HL-60 (cell line): ENCODE results near the gene NR3C2.

Experiments
- DNase-seq, 2 experiments: peaks; one replicate each; pipeline ENCODE4 v3.0.0-alpha.2; 2010 to 2020; ENCODE audit warnings: low read depth in 1 of 2, low spot score in 1 of 2
- H3K27ac ChIP-seq: fragments of 250-450 bp; sonication (Bioruptor Pico); replicated peaks from 2 replicates; pipeline ENCODE4 v1.5.1; 2020; ENCODE audit warnings: mild to moderate bottlenecking, moderate library complexity
- H3K27me3 ChIP-seq: fragments of 250-450 bp; sonication (Bioruptor Pico); 2 replicates; pipeline ENCODE4 v1.5.1; 2021; ENCODE audit warnings: mild to moderate bottlenecking, moderate library complexity; ENCODE audit not compliant: insufficient read depth, poor library complexity, severe bottlenecking
- H3K4me3 ChIP-seq: replicated peaks from 2 replicates; pipeline ENCODE4 v1.5.1; 2011; ENCODE audit warnings: mild to moderate bottlenecking, control low read depth, low read length; ENCODE audit not compliant: insufficient read depth
- CTCF ChIP-seq: IDR thresholded peaks from one replicate; pipeline ENCODE4 v1.5.1; 2011; ENCODE audit warnings: low read length, control low read depth, inconsistent platforms; ENCODE audit not compliant: insufficient read depth
- GABPA ChIP-seq: IDR thresholded peaks from 2 replicates; pipeline ENCODE4 v1.6.1; 2012; ENCODE audit warnings: low read depth
- POLR2AphosphoS5 ChIP-seq: IDR thresholded peaks from 2 replicates; pipeline ENCODE4 v1.6.1; 2012; ENCODE audit warnings: low read depth
- REST ChIP-seq: IDR thresholded peaks from 2 replicates; pipeline ENCODE4 v1.6.1; 2012; ENCODE audit warnings: low read depth; ENCODE audit not compliant: insufficient replicate concordance
- SPI1 ChIP-seq: IDR thresholded peaks from 2 replicates; pipeline ENCODE4 v1.6.1; 2012; ENCODE audit warnings: low read depth, mild to moderate bottlenecking, borderline replicate concordance

Gene NR3C2

GRCh38 chr4:148054275-148054674, 387.9 kb downstream of the NR3C2 start:
- H3K4me3 ChIP-seq = no peak overlapping the region
- TF ChIP-seq GABPA = no peak
- no peak for TF ChIP-seq POLR2AphosphoS5
- TF ChIP-seq CTCF = no peak
- TF ChIP-seq SPI1 = no peak
- no peak for TF ChIP-seq REST
- peak in 1 of 2 experiments; percentile 15 for DNase-seq
- no peak overlapping the region for H3K27ac ChIP-seq
- H3K27me3 ChIP-seq = no peaks in the 10 kb centered on the region

GRCh38 chr4:148053298-148054003, 388.8 kb downstream of the NR3C2 start:
- Histone ChIP-seq H3K4me3 (no peak overlapping the region), H3K27ac (no peak overlapping the region), H3K27me3 (no peaks in the 10 kb centered on the region)
- no peak for DNase-seq
- no peak for TF ChIP-seq SPI1
- TF ChIP-seq CTCF = no peak
- TF ChIP-seq POLR2AphosphoS5 = no peak
- no peak for TF ChIP-seq GABPA
- TF ChIP-seq REST = no peak

GRCh38 chr4:148052448-148052847, 389.8 kb downstream of the NR3C2 start:
- no peak overlapping the region for H3K27ac ChIP-seq
- TF ChIP-seq REST (no peak), CTCF (no peak), GABPA (no peak), SPI1 (no peak), POLR2AphosphoS5 (no peak)
- no peak for DNase-seq
- no peak overlapping the region for H3K4me3 ChIP-seq
- no peaks in the 10 kb centered on the region for H3K27me3 ChIP-seq
